Cerebellar cortex (tissue), 1 donor: Measurements from ENCODE around the gene KRTAP4-3.
"Not testable (repeated sequence)": the region's sequence is repeated elsewhere in the genome, so short reads cannot be mapped to it uniquely, and the experiment has no call there.

Experiments
- DNase-seq: peaks from one replicate; pipeline ENCODE4 v3.0.0-alpha.2; 2015; ENCODE audit warnings: low spot score

KRTAP4-3 gene

GRCh38 chr17:41117846-41118386 is 50.1 kb downstream of the KRTAP4-3 start, which contains the start of gene KRTAP4-11:
Gene KRTAP4-11 (minus strand): TSS chr17:41118373. CDS start chr17:41118315, 58 bp downstream.
- DNase-seq, result not testable (repeated sequence)
